Trophoblast cell (in vitro differentiated cells and primary cell): ENCODE results near the gene MRPS34.
"Not testable (repeated sequence)": the region's sequence is repeated elsewhere in the genome, so short reads cannot be mapped to it uniquely, and the experiment has no call there.

Experiments
- DNase-seq, 2 donors: peaks; one replicate each; pipeline ENCODE4 v3.0.0-alpha.2; 2016
- H2AFZ ChIP-seq: 2 replicates; pipeline ENCODE4 v1.6.1; 2013; ENCODE audit warnings: low read length, moderate library complexity, mild to moderate bottlenecking; ENCODE audit not compliant: insufficient read depth, poor library complexity
- H2AK5ac ChIP-seq: 2 replicates; pipeline ENCODE4 v1.6.1; 2013; ENCODE audit warnings: mild to moderate bottlenecking, low read length
- H2BK120ac ChIP-seq: 2 replicates; pipeline ENCODE4 v1.6.1; 2013; ENCODE audit warnings: low read length, mild to moderate bottlenecking, moderate library complexity; ENCODE audit not compliant: insufficient read depth, poor library complexity
- H2BK12ac ChIP-seq: 2 replicates; pipeline ENCODE4 v1.6.1; 2013; ENCODE audit warnings: mild to moderate bottlenecking, low read length, moderate library complexity
- H2BK5ac ChIP-seq: 2 replicates; pipeline ENCODE4 v1.6.1; 2013; ENCODE audit warnings: low read length, low read depth, moderate library complexity, mild to moderate bottlenecking; ENCODE audit not compliant: poor library complexity
- H3K14ac ChIP-seq: 2 replicates; pipeline ENCODE4 v1.6.1; 2013; ENCODE audit warnings: mild to moderate bottlenecking, low read length
- H3K18ac ChIP-seq: 2 replicates; pipeline ENCODE4 v1.6.1; 2013; ENCODE audit warnings: mild to moderate bottlenecking, low read length
- H3K23ac ChIP-seq: 2 replicates; pipeline ENCODE4 v1.6.1; 2013; ENCODE audit warnings: low read length
- H3K27ac ChIP-seq: 2 replicates; pipeline ENCODE4 v1.5.1; 2013; ENCODE audit warnings: low read depth, mild to moderate bottlenecking, inconsistent platforms, low read length, moderate library complexity
- H3K27me3 ChIP-seq: 2 replicates; pipeline ENCODE4 v1.6.1; 2013; ENCODE audit warnings: inconsistent platforms, mild to moderate bottlenecking, low read length, moderate library complexity; ENCODE audit not compliant: insufficient read depth
- H3K36me3 ChIP-seq, 2 experiments: 1 replicate in 1 of 2; 2 replicates in 1 of 2; pipeline ENCODE4 v1.6.1; 2013; ENCODE audit warnings: low read length in 2 of 2, mild to moderate bottlenecking in 2 of 2, moderate library complexity in 1 of 2; ENCODE audit not compliant: insufficient read depth in 2 of 2, control insufficient read depth in 1 of 2
- H3K4ac ChIP-seq: 2 replicates; pipeline ENCODE4 v1.6.1; 2013; ENCODE audit warnings: low read depth, mild to moderate bottlenecking, low read length, moderate library complexity
- H3K4me1 ChIP-seq, 2 experiments: 1 replicate in 1 of 2; 2 replicates in 1 of 2; pipeline ENCODE4 v1.6.1; 2013; ENCODE audit warnings: low read length in 2 of 2, mild to moderate bottlenecking in 2 of 2, moderate library complexity in 1 of 2; ENCODE audit not compliant: insufficient read depth in 2 of 2, control insufficient read depth in 1 of 2
- H3K4me2 ChIP-seq: 2 replicates; pipeline ENCODE4 v1.6.1; 2013; ENCODE audit warnings: inconsistent platforms, mild to moderate bottlenecking, low read length, moderate library complexity
- H3K4me3 ChIP-seq: 2 replicates; pipeline ENCODE4 v1.5.1; 2013; ENCODE audit warnings: mild to moderate bottlenecking, low read depth, low read length, inconsistent platforms
- H3K79me1 ChIP-seq: one replicate; pipeline ENCODE4 v1.6.1; 2013; ENCODE audit warnings: low read length
- H3K79me2 ChIP-seq: 2 replicates; pipeline ENCODE4 v1.6.1; 2013; ENCODE audit warnings: low read length, mild to moderate bottlenecking; ENCODE audit not compliant: control insufficient read depth, insufficient read depth, poor library complexity
- H3K9ac ChIP-seq: 2 replicates; pipeline ENCODE4 v1.6.1; 2013; ENCODE audit warnings: mild to moderate bottlenecking, low read length
- H3K9me3 ChIP-seq: 2 replicates; pipeline ENCODE4 v1.6.1; 2013; ENCODE audit warnings: low read depth, mild to moderate bottlenecking, control low read depth, inconsistent platforms, low read length; ENCODE audit not compliant: insufficient read depth
- H4K12ac ChIP-seq: 2 replicates; pipeline ENCODE4 v1.6.1; 2013; ENCODE audit warnings: low read depth, mild to moderate bottlenecking, low read length, moderate library complexity
- H4K8ac ChIP-seq: 2 replicates; pipeline ENCODE4 v1.6.1; 2013; ENCODE audit warnings: low read depth, mild to moderate bottlenecking, low read length, moderate library complexity
- H4K91ac ChIP-seq: one replicate; pipeline ENCODE4 v1.6.1; 2013; ENCODE audit warnings: low read depth, mild to moderate bottlenecking, low read length, moderate library complexity
- WGBS: extraction: QIAGEN DNeasy Blood & Tissue Kit; methylation state at CpG from one replicate; pipeline ENCODE4 v1.1.7; 2013; ENCODE audit warnings: missing lambda C conversion rate; ENCODE audit not compliant: insufficient read length, insufficient coverage; ENCODE audit errors: extremely low coverage; 5-methylcytosine and 5-hydroxymethylcytosine counted together

The MRPS34 gene

GRCh38 chr16:1807626-1808025, 34.7 kb upstream of the MRPS34 start:
- Histone ChIP-seq H3K36me3 (peaks cover 22 to 29% of the 10 kb centered on the region in 2 experiments), H3K4ac (no peak overlapping the region), H2BK12ac (no peak overlapping the region), H3K4me2 (no peak overlapping the region), H3K4me1 (no peaks in the 10 kb centered on the region), H4K12ac (no peak overlapping the region), H2BK120ac (no peak overlapping the region), H3K23ac (no peak overlapping the region), H2AFZ (no peak overlapping the region), H3K27ac (no peak overlapping the region), H3K9ac (no peak overlapping the region), H3K18ac (no peak overlapping the region), H3K9me3 (peaks cover 4% of the 10 kb centered on the region), H2AK5ac (no peak overlapping the region), H3K14ac (no peak overlapping the region), H4K91ac (no peak overlapping the region), H3K79me2 (no peaks in the 10 kb centered on the region), H2BK5ac (no peak overlapping the region), H3K79me1 (no peaks in the 10 kb centered on the region), H3K27me3 (no peaks in the 10 kb centered on the region), H4K8ac (no peak overlapping the region), H3K4me3 (no peak overlapping the region)
- no peak for DNase-seq
- WGBS = no CpG with 5 or more reads among the region's 10 CpGs

- Histone ChIP-seq H3K79me2 (no peaks in the 10 kb centered on the region), H3K14ac (no peak overlapping the region), H3K4me1 (no peaks in the 10 kb centered on the region), H3K9me3 (peaks cover 11% of the 10 kb centered on the region), H4K91ac (no peak overlapping the region), H3K27me3 (no peaks in the 10 kb centered on the region), H3K9ac (no peak overlapping the region), H3K79me1 (no peaks in the 10 kb centered on the region), H2BK12ac (no peak overlapping the region), H3K23ac (no peak overlapping the region), H3K4ac (no peak overlapping the region), H2AFZ (no peak overlapping the region), H2BK120ac (no peak overlapping the region), H3K18ac (no peak overlapping the region), H2AK5ac (no peak overlapping the region), H3K27ac (no peak overlapping the region), H3K36me3 (peaks cover 0 to 5% of the 10 kb centered on the region in 2 experiments), H2BK5ac (no peak overlapping the region), H4K12ac (no peak overlapping the region), H4K8ac (no peak overlapping the region), H3K4me3 (peak overlapping the region; percentile 44), H3K4me2 (no peak overlapping the region)
- WGBS = no CpG with 5 or more reads among the region's 10 CpGs
- no peak for DNase-seq
These were observed 27.8 kb upstream of the MRPS34 start for GRCh38 chr16:1800701-1801100.

- not testable (repeated sequence) for H3K27me3 ChIP-seq, H2BK5ac ChIP-seq, H3K79me2 ChIP-seq, DNase-seq, H2AFZ ChIP-seq, H2AK5ac ChIP-seq, H3K4me2 ChIP-seq, H3K23ac ChIP-seq, H3K14ac ChIP-seq, H3K27ac ChIP-seq, H3K9ac ChIP-seq, H4K8ac ChIP-seq, H3K18ac ChIP-seq, H3K4me1 ChIP-seq, H3K36me3 ChIP-seq, H2BK12ac ChIP-seq, H2BK120ac ChIP-seq, H4K91ac ChIP-seq, H3K4me3 ChIP-seq, H3K4ac ChIP-seq, H4K12ac ChIP-seq, H3K79me1 ChIP-seq
- H3K9me3 ChIP-seq = peaks cover 11% of the 10 kb centered on the region
- WGBS = no CpG with 5 or more reads among the region's 5 CpGs
These were observed 26.3 kb upstream of the MRPS34 start for GRCh38 chr16:1799263-1799662.

DNA sequence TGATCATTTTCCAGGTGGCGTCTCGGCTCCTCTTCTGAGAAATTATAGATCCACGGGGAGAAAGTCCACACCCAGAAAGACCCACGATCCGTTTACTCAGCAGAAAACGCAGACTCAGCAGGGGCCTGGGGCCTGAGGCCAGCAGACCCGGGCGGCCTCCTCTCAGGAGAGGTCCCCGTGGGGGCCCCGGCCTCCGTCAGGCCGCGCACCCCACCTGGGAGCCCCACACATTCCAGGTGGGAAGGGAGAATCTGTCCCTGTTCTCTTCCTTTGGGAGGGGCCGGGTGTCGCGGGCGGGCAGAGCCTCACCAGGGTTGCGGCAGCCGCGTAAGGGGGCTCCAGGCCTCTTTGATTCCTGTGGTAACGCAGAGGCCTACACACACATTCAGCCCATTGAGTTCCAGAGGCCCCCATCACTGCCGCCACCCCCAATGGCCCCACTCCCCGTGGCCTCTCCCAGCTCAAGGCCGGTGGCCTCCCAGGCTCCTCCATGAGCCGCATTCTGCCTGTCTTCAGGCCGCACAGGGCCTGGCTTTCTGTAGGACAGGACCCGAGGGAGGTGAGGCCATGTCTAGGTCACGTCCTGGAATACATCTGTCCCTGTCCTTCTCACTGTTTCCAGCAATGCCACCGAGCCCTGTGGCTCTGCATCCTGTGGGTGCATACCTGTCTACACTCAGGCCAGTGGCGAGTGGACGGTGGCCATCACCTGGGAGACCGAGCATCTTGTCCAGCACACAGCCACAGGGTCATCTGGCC, 22.2 kb upstream of the MRPS34 start:
- Histone ChIP-seq H3K4ac (no peak overlapping the region), H3K36me3 (peaks cover 18 to 23% of the 10 kb centered on the region in 2 experiments), H3K18ac (no peak overlapping the region), H3K4me1 (no peaks in the 10 kb centered on the region), H4K12ac (no peak overlapping the region), H2AK5ac (no peak overlapping the region), H4K8ac (no peak overlapping the region), H2BK5ac (no peak overlapping the region), H3K4me2 (no peak overlapping the region), H3K27ac (no peak overlapping the region), H2AFZ (no peak overlapping the region), H3K9me3 (peaks cover 9% of the 10 kb centered on the region), H4K91ac (no peak overlapping the region), H3K23ac (no peak overlapping the region), H3K14ac (no peak overlapping the region), H2BK120ac (no peak overlapping the region), H3K27me3 (no peaks in the 10 kb centered on the region), H3K4me3 (no peak overlapping the region), H2BK12ac (no peak overlapping the region), H3K9ac (no peak overlapping the region), H3K79me1 (no peaks in the 10 kb centered on the region), H3K79me2 (no peaks in the 10 kb centered on the region)
- WGBS = no CpG with 5 or more reads among the region's 32 CpGs
- no peak for DNase-seq
